Erythroblast (primary cell): ENCODE measurements around the gene TMEM108.

Experiments used
- DNase-seq, 2 experiments: peaks; one replicate each; lab custom pipeline; 2025; lab: John Stamatoyannopoulos, UW
- GATA1 ChIP-seq: IDR thresholded peaks from 2 replicates; pipeline ENCODE4 v1.6.1; 2011; ENCODE audit warnings: low read depth, mild to moderate bottlenecking, control low read depth, low read length, moderate library complexity
- POLR2A ChIP-seq: IDR thresholded peaks from 2 replicates; pipeline ENCODE4 v1.6.1; 2011; ENCODE audit warnings: mild to moderate bottlenecking, low read length

Gene TMEM108

DNA sequence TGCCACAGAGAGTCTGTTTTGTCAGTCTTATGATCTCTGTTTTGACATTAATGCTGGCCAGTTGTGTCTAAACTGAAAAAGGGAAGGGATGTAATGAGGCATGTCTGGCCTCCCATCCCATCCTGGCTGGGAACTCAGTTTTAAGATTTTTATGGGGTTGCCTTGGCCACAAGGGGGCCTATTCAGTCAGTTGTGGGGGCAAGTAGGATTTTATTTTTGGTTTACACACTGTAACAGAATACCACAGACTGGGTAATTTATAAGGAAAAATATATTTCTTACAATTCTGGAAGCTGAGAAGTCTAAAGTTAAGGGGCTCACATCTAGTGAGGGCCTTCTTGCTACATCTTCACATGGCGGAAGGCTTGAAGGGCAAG lies 129.8 kb downstream of the TMEM108 start:
- DNase-seq = no peak
- TF ChIP-seq GATA1 = no peak
- TF ChIP-seq POLR2A = no peak

DNA sequence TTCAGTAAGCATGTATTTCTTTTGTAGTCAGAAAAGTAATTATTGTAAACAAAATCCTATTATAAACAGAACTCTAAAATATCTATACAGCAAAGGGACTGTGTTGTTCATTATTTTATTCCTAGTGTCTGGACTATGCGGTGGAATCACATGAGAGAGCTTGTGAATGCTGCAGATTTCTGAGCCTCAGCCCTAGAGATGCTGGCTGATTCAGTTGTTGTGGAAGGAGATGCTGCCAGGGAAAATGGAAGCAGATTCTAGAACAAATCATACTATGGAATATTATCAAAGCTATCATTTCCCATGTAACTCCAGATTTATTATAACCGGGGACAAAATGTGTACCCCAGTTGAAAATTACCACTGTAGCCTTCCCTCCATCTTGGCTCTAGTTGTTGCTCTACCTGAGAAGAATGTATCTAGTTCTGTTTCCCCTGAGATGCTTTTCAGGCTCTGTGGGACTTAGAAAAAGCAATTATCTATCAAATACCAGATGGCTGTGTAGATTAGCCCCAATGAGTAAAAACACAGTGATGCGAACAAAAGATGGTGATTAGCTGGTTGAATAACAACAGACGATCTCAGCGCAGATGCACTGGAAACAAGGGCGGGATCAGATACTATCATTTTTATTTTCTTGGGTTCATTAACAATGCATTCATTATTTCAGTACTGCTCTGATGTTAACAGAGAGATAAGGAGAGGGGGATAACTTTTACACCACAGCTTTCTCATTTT lies 131.3 kb downstream of the TMEM108 start:
- DNase-seq = no peak
- TF ChIP-seq POLR2A (no peak), GATA1 (no peak)

DNA sequence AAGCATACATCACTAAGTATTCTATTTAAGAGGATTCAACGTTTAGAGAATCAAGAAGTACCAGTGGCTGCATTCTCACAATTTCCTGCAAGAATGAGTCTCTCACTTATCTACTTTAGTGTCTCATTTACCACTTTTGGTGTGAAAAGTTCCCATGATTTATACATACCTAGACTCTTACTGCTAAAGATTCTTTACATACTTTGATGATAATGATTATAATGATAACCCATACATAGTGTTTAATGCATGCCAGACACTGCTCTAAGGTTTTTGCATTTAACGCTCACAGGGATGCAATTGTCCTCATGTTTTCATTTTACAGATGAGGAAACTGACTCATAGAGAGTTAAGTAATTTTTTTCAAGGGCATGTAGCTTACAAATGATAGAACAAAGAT lies 133.6 kb downstream of the TMEM108 start:
- no peak for DNase-seq
- TF ChIP-seq GATA1 (no peak), POLR2A (no peak)

DNA sequence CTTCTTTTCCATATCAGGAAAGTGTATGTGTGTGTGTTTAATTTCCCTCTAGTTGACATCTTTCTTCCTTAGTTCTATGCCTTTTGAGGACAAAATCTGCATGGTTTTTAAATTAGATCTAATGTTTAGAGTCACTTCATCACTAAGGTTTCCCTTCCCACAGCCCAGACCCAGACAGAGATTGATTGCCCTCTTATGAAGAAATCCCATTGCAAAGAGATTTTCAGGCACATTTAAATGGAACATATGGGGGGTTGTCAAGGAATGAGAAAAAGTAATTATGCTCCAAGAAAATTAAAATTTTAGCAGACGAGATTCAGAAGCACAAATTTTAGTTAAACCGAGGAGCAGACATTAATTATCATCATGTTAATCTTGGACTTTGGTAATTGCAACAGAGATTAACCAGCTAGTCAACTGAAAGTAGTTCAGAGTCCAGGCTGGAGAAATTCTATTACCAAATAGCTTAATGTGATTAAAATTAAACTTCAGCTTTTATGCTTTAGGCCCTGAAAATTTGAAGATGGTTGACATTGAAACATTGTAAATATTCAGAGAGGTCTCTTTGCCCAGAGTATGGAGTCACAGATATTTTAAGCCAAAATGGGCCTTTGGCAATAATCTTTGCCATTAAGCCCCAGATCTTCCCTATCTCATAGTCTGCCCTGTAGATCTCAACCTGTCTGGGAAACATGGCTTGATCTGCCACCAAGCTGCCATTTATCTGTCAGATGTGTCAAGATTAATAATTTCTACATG lies 143.4 kb downstream of the TMEM108 start:
- TF ChIP-seq POLR2A (no peak), GATA1 (no peak)

DNA sequence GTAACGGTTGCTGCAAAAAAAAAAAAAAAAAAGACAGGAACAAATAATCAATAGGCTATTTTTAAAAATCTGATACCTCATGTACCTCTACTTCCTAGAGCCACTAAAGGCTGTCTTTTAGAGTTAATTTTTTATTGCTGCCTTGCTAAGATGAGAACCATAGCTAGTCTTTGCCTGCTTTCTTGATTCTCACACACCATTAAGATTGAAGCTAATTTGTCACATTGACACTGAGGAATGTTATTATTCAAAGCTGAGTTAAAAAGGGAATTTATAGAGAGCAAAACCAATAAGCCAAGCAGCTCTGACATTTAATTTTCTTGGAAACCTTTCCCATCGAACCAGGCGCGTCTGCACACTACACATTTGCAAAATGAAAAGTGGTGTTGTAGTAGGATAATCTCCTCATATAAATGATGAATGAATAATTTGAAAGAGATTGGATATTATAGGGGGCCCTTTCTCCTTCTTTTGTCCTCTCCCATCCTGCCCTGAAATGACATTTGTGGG lies 149.7 kb downstream of the TMEM108 start:
- DNase-seq = no peak
- TF ChIP-seq GATA1 (no peak), POLR2A (no peak)

More for the DNA sequence above, 143.4 kb downstream of the TMEM108 start:
- DNase-seq = no peak

DNA sequence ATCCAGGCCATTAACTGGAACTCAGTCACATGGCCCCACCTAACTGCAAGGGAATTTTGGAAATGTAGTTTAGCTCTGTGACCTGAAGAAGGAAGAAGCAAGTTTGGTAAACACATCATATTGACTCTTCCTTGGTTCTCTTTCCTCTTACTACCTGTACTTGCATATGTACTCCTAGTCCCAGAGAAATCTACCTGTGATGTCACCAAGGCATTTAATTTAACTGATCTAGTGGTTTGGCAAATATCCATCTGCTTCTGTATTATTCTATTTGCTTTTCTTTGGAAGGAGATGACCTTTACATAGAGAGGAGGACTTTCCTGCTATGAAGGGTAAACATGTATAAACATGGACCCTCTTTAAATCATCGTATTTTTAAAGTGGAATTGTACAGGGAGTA lies 150.8 kb downstream of the TMEM108 start:
- DNase-seq = no peak
- TF ChIP-seq POLR2A (no peak), GATA1 (no peak)

DNA sequence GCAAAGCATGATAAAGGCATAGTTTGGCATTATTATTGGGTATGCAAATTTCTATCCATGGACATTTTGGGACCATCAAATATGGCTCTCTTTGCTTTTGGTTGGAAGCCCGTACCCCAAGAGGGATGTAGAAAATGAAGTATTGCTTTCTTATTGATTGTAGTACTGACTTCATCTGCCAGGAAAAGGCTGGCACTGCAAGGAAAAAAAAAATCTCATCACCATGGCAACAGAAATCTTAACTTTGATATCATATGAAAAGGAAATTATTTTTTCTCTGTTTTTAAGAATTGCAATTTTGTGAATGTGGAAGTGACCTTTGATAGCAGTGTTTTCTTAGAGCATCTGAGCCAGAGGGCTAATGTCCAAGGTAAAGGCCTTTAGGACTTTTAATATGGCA lies 151.7 kb downstream of the TMEM108 start:
- DNase-seq = no peak
- TF ChIP-seq POLR2A = no peak
- no peak for TF ChIP-seq GATA1

DNA sequence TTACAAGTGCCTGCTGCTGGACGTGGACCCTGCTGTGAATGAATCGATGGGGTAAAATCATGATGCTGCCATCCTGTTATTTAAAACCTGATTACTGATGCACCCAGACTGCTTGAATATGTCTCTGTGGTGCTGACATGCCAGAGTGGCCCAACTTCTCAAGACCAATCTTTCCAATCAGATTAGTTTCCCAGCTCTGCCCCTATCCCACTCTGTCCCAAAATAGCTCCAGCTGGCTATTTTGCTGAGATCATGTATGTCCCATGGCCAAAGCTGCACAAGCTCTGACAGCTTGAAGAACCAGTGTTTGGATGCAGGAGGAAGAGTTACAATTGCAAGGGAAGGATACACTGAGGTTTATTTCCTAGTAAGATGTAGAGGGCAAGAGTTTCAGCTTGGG lies 153.6 kb downstream of the TMEM108 start:
- no peak for DNase-seq
- TF ChIP-seq POLR2A = no peak
- TF ChIP-seq GATA1 = no peak

DNA sequence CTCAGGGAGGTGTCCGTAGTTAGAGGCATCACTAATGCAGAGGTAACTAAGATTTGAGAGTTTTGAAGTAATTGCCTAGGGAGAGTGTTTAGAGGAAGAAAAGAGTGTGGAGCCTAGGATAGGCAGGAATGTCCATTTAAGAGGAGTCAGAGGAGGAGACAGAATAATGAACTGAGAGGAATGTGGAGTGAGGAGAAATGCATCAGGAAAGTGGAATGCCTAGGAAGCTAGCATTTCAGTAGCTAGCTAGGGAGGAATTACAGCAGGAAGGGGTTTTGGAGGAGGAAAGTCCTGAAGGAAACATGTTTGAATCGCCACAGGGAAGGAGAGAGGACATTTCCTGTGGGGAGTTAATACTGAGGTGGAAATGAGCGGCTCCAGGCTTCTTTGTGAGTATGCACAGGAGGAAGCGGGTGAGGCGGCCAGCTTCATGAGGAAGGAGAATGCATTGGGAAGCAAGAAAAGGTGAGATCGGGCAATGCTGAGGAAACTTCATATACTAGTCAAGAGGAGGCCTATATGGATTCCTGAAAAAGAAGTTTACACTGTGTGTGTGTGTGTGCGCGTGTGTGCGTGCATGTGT lies 154.3 kb downstream of the TMEM108 start:
- DNase-seq = no peak
- no peak for TF ChIP-seq POLR2A
- no peak for TF ChIP-seq GATA1

DNA sequence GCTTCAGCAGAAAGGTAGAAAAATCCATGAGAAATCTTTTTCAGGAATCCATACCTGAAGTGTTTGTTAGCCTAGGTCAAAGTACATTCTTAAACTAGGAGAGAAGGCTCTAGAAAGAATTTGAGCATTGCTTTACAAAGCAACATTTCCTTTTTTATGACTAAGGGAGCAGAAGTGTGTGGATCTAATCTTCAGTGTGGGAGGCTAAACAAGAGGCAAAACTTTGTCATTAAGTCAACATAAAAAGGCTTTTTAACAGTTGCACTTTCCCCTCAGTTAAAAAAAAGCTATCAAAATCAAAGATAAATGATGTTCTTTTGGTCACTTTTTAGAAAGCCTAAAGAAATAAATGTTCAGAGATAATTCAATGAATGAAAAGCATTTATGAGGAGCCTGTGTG lies 154.8 kb downstream of the TMEM108 start:
- no peak for DNase-seq
- TF ChIP-seq POLR2A (no peak), GATA1 (no peak)

DNA sequence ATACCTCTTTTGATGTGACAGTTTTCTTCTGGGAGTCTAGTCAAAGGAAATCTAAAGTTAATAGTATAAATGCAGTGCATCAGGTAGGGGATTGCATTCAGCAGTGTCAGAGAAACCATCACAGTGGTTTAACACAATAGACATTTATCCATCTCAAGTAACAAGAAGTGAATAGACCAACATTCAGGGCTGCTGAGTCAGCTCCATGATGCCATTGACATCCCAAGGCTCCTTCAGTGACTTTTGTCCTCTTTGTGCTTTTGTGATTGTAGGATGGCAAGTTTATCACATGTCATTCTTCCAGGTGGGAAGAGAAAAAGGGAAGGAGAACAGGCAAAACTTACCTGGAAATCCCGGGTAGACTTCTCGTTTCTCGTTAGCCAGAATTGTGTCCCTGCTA lies 158.3 kb downstream of the TMEM108 start:
- no peak for TF ChIP-seq GATA1
- no peak for TF ChIP-seq POLR2A
- no peak for DNase-seq

DNA sequence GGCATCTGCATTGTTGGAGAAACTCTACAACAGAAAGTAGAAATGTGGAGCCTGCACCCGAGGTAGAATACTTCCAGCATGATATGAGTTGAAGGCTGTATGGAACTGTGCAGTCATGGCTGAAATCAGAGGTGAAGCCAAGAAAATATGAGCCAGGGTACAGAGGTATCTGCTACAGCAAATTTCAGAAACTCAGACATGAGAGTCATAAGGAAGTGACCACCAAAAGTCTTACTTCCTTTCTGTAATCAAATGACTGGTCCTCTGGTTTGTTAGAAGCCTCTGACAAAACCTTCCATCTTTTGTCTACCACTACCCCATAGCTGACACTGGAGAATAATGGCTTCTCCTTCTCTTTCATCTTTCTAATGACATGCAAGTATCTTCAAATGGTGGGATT lies 159.4 kb downstream of the TMEM108 start:
- TF ChIP-seq GATA1 (no peak), POLR2A (no peak)
- DNase-seq = no peak

DNA sequence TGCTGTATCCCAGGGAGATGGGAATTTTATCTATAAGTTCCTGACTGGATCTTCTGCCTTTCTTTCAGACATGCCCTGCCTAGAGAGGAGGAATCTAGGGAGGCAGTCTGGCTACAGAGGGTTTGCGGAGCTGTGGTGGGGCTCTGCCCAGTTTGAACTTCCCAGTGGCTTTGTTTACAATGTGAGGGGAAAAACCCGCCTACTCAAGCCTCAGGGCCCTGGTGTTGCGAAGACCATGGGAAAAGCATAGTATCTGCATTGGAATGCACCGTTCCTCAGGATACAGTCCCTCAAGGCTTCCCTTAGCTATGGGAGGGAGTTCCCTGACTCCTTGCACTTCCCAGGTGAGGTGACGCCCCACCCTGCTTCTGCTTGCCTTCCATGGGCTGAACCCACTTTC lies 168.7 kb downstream of the TMEM108 start:
- DNase-seq = no peak
- no peak for TF ChIP-seq POLR2A
- TF ChIP-seq GATA1 = no peak

DNA sequence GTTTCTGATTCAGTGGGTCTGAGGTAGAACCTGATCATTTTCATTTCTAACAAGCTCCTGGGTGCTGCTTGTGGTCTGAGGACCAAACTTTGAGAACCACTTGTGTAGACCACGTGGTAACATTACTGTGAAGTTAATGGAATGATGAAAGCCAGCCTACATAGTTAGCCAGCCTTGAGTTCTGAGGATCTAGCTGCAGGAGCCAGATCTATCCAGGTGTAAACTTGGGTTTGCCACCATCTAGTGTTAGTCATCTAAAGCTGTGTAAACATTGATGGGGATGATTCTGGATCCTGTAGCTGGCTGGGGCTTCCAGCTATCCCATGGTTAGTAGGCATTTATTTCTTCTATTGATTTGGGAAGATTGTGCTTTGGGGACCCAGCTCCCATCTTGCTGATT lies 170.0 kb downstream of the TMEM108 start:
- TF ChIP-seq GATA1 (no peak), POLR2A (no peak)
- no peak for DNase-seq
